Activated gamma-delta T cell (primary cell): ENCODE results near the gene FAM89A.
"Not testable (repeated sequence)": the region's sequence is repeated elsewhere in the genome, so short reads cannot be mapped to it uniquely, and the experiment has no call there.

ENCODE experiments used
- DNase-seq: peaks from one replicate; lab custom pipeline; 2025; lab: John Stamatoyannopoulos, UW

FAM89A gene

GRCh38 chr1:231057410-231057809 is 17.4 kb upstream of the FAM89A start:
- DNase-seq: no peak

- no peak for DNase-seq
Measured at GRCh38 chr1:231055271-231055670, 15.2 kb upstream of the FAM89A start.

GRCh38 chr1:231053493-231054162 is 13.6 kb upstream of the FAM89A start:
- DNase-seq: no peak

- DNase-seq: no peak
Measured at GRCh38 chr1:231052777-231053176, 12.7 kb upstream of the FAM89A start.

DNA sequence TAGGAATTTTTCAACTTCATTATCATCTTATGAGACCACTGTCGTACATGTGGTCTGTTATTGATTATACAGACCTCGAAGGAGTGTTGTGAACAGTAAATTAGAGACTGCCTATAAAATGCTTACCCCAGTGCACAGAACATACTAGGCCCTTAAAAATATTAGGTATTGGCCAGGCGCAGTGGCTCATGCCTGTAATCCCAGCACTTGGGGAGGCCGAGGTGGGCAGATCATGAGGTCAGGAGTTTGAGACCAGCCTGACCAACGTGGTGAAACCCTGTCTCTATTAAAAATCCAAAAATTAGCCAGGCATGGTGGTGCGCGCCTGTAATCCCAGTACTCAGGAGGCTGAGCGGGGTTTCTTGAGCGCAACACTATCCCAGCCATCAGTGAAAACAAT is 10.9 kb upstream of the FAM89A start:
- not testable (repeated sequence) for DNase-seq

DNA sequence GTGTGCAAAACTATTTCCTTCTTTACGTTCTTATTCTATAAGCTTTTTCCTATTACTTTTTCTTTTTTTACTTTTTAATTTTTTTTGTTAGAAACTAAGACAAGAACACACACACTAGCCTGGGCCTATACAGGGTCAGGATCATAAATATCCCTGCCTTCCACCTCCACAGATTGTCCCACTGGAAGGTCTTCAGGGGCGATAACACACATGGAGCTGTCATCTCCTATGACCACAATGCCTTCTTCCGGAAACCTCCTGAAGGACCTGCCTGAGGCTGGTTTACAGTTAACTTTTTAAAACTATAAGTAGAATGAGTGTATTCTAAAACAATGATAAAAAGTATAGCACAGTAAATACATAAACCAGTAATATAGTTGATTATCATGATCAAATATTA is 10.3 kb upstream of the FAM89A start:
- DNase-seq: no peak

DNA sequence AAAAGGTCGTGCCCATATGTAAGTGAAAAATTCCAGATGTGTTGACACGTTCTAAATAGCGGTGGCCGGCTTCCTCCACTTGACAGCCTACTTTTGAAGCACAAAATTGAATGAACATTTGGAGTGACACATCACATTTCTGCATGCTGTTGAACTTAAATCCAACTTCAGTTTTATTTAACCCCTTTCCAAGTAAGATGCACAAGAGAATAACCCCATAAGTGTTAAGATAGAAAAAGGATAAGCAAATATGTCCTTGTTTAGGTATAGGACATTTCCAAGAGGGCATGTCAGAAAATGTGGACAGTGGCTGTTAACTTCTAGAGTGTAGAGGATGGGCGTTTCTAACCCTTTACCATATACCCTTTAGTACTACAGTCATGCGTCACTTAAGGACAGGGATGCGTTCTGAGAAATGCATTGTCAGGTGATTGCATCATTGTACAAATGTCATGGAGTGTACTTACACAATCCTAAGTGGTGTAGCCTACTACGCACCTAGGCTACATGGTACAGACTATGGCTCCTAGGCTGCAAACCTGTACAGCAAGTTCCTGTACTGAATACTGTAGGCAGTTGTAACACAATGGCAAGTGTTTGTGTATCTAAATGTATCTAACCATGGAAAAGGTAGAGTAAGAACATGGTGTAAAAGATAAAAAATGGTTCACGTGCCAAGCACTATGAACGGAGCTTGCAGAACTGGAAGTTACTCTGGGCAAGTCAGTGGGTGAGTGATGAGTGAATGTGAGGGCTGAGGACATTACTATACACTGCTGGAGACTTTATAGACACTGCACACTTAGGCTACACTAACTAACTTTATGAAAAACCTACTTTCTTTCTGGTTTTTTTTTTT is 9.3 kb upstream of the FAM89A start:
- DNase-seq: no peak

DNA sequence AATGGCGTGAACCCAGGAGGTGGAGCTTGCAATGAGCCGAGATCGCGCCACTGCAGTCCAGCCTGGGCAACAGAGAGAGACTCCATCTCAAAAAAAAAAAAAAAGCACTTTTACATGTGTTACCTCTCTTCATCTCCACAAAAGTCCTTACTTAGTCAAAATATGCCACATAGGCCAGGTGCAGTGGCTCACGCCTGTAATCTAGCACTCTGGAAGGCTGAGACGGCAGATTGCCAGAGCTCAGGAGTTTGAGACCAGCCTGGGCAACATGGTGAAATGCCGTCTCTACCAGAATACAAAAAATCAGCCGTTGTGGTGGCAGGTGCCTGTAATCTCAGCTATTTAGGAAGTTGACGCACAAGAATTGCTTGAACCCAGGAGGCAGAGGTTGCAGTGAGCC is 8.4 kb upstream of the FAM89A start:
- not testable (repeated sequence) for DNase-seq

- not testable (repeated sequence) for DNase-seq
Measured at GRCh38 chr1:231047529-231047928, 7.5 kb upstream of the FAM89A start.

DNA sequence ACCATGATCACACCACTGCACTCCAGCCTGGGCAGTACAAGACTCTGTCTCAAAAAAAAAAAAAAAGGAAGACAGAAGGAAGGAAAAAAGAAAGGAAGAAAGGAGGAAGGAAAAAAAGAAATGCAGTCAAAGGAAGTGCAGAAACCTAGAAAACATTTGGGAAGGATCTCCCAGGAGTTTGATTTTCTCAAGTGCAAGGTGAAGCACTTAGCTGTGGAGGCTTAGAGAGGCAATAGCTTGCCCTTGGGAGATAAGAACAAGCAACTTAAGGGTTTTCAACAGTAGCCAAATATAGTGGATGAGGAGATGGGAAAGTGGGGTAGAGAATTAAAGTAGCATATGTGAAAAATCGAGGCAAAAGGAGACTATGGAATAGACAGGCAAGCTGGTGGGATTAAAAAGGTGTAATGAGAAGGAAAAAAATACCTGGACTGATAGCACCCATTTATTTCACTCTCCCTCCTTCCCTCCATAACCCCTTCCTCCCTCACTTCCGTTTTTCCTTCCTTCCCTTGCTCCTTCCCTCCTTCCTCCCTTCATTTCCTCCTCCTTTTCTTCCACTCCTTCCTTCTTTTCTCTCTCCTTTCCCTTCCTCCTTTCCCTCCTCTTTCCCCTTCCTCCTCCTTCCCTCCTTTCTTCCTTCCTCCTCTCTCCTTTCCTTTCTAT is 6.8 kb upstream of the FAM89A start:
- no peak for DNase-seq

- not testable (repeated sequence) for DNase-seq
Measured at GRCh38 chr1:231045921-231046729, 6.1 kb upstream of the FAM89A start.

GRCh38 chr1:231045286-231045685 is 5.2 kb upstream of the FAM89A start:
- no peak for DNase-seq

DNA sequence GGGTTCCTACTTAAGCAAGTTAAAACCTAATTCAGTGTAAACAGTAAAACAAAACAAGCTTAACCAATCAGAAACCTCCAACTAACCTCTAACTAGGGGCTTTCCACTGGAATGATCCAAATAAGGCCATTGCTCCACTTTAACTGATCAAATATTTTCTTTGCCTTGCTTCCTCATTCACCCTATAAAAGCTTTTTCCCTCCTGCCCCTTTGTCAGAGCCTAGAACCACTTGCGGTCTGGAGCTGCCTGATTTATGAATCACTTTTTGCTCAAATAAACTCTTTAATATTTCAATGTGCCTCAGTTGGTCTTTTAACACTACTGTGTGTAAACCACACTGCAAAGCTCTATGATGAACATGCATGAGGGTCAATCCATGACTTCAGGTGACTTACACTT is 4.5 kb upstream of the FAM89A start:
- no peak for DNase-seq

- DNase-seq: no peak
Measured at GRCh38 chr1:231041719-231042261, 1.7 kb upstream of the FAM89A start.

DNA sequence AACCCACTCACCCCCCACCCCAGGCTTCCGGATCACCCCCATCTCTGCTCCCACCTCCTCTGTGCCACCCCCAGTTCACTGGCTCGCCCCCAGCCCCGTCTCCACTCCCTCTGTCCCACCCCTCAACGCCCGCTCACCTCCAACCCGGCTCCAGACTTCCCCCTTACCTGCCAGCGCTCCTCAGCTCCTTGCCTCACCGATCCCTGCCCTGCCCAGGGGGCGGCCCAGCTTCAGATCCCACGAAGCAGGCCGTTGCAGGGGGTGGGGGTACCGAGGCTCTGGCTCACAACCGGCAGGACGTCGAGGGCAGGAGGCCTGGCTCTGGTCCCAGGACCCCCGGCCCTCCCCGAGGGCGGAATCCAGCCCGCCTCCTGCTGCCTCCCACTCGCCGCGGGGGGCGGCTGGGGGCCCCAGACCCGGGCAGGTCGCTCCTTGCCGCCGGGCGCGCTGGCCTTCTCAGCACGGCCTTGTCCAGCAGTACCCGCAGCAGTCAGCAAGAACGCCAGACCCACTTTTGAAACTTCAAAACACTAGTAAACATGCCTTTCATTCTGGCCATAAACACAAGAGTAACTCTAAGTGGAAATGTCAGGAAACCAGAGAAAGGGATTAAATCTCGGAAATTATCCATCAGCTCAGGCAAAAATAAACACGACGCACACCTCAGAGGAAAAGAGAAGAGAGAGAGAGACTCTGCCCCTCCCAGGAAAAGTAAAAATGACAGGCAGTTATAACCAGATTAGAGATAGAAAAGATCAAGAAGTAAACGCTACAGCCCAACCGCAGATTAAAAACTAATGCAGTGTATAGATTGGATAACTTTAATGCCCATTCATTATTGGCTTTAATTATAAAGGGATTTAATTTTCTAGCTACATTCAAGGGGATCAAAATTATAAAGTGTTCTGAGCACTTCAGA is 1.0 kb upstream of the FAM89A start:
- no peak for DNase-seq

- peak; percentile 25 for DNase-seq
Measured at GRCh38 chr1:231039161-231040018, 664 bp downstream of the FAM89A start.

GRCh38 chr1:231037585-231038517 is 2.2 kb downstream of the FAM89A start:
- no peak for DNase-seq

- DNase-seq: no peak
Measured at GRCh38 chr1:231036416-231036815, 3.6 kb downstream of the FAM89A start.
